IPS-NIHi7 (cell line): ENCODE results near the gene TBC1D14.
"Not testable (repeated sequence)": the region's sequence is repeated elsewhere in the genome, so short reads cannot be mapped to it uniquely, and the experiment has no call there.

Experiments
- DNase-seq: peaks from one replicate; pipeline ENCODE4 v3.0.0; 2012; ENCODE audit warnings: mixed read lengths; ENCODE audit errors: extremely low spot score

Gene TBC1D14

DNA sequence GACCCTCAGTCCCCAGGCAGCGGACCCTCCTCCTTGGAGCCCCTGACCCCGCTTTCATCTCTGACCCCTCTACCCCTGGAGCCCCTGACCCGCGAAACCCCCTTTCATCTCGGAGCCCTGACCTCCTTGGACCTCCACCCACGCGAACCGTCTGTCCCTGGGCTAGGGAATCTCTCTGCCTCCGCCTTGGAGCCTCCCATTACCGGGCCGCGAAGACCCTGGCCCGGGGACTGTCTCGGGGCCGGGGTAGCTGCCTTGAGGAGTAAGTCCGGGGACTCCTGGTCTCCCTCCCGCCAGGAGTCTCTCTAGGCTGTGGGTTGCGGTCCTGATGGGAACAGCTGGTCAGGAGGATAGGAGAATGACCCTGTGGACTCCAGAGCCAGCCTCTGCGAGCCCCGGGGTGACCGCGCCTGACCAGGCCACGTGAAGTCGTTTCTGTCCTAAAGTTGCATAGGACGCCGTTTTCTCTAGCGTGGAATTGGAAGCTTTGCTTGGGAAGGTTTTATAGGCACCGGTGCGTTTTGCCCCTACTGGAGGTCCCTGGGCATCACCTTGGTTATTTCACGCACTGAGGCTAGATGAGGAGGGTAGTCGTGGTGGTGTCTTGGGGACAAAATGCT lies 824 bp downstream of the TBC1D14 start:
- peak; percentile 38 for DNase-seq

DNA sequence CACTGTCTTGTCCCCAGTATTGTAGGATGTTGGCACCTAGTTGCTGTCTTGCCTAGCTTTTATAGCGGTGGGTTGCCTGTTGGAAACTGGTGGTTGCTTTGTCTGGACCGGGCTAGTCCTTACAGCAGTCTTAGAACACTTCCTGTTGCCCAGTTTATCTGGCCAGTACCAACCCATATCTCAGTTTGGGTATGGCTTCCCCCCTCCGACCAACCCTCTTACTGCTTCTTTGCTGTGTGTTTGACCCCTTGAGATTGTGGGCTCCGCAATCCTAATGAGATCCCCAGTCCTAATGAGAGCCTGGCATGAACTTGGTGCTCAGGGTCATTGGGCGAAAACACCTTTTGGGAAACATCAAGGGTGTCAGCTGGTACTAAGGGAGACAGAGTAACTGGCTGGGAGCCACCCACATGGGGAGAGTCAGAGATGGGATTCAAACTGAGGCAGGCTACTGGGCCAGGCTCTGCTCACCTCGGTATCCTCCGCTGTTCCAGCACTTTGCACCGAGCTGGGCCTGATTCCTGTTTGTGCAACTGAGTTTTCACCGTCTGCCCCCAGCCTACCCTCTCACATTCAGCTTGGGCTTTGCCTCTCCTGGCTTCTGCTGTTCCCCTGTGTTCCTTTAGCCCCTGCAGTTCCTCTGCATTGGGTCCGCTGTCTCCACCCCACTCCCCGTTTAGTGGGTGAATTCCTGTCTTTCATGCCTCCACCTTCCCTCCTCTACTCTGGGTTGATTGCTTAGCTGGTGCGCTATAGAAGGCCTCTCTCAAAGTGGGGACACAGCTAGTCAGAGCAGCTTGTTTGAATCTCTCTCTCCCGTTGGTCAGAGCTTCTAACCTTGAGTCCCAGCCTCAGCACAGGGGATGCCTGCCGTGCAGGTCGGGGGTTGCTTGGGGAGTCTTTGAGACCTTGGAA lies 1.6 kb downstream of the TBC1D14 start:
- DNase-seq = no peak

DNA sequence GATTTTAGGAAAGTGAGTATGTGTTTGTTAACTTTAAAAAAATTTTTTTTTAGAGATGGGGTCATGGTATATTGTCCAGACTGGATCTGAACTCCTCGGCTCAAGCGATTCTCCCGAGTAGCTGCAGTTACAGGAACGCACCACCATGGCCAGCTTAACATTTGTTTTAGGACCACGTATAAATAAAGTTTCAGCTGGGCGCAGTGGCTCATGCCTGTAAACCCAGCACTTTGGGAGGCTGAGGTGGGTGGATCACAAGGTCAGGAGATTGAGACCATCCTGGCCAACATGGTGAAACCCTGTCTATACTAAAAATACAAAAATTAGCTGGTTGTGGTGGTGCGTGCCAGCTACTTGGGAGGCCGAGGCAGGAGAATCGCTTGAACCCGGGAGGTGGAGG lies 2.3 kb downstream of the TBC1D14 start:
- DNase-seq = not testable (repeated sequence)

DNA sequence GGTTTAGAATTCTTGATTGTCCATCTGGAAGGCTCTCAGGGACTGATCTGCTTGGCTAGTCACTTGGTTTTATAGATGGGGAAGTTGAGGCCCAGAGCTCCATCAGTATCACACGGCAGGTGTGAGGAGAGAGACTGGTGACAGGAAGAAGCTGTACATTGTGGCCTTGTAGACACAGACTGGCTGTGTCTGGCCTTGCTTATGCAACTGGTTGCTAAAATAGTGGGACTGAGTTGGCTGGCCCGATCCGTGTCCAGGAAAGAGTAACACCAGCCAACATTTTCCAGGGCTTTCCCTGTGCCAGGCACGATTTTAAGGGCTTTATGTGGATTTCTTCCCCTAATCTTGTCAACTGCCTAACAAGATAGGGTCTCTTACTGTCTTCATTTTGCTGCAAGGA lies 2.8 kb downstream of the TBC1D14 start:
- no peak for DNase-seq

DNA sequence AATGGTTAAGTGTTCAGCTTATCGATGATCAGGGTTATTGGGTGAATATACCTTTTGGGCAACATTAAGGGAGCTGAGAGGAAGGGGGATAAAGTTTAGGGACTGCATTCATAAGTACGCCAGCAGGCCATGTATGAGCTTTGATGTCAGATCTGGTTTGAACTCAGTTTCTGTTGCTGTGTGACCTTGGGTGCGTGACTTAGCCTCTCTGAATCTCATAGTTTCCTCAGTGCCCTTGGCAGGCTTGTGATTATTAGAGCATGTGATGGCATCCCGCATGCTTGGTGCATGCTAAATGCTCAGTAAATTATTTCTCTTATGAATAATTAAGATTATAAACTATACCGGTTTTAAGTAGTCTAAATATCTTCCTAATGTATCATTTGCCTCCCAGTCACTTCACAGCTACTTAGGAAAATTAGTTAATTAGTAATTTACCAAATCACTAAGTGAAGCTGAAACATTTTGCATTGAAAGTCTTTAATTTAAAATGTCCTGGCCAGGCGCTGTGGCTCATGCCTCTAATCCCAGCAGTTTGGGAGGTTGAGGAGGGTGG lies 3.8 kb downstream of the TBC1D14 start:
- no peak for DNase-seq

DNA sequence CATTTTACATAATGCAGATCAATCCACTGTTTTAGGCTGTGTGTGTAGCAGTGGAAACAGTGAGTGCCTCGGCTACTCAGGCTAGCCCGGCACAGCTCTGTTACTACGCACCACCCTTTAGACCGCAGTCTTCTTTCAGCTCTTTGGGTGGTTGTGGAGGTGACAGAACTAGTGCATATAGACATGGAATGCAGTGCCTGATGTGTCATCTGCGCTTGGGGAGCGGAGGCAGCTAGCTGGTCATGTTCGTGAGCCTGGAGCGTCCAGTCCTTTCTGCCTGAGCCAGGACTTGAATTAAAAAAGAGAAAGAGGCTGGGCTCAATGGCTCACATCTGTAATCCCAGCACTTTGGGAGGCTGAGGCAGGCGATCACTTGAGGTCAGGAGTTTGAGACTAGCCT lies 4.8 kb downstream of the TBC1D14 start:
- no peak for DNase-seq

DNA sequence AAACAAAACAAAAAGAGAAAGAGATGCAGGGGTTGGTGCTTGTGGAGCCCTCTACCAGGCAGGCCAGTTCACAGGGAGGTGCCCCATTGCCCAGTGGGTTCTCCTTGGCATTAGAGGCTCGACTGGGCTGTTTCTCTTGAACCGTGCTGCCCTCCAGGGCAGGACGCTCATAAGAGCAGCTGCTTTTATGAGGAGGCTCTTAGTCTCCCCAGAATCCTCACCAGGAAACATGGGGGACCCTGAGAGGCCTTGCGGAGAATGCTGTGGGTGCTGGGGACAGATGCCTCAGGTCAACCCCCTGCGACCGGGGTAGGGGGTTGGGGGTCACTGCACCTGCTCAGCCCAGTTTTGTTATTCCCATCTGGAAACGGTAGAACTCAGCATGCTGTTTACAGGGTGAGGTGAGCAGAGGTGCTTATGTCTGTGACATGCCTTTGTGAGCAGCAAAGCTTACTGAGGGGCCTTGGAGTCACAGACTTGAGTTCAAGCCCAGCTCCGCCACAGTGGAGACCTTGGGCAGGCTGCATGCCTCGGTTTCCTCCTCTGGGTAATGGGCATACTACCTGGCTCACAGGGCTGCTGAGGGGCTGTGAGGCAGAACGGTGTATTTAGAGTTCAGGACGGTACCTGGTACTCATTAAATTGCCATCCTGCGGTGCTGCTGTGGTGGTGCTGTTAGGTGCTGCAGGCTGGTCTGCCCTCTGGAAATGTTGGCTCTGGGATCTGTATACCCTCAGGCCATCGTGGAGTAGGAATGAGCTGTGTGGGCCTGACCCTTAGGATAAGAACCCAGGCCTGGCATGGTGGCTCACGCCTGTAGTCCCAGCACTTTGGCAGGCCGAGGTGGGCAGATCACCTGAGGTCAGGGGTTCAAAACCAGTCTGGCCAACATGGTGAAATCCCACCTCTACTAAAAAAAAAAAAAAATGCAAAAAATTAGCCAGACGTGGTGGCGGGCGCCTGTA lies 5.7 kb downstream of the TBC1D14 start:
- DNase-seq = no peak

DNA sequence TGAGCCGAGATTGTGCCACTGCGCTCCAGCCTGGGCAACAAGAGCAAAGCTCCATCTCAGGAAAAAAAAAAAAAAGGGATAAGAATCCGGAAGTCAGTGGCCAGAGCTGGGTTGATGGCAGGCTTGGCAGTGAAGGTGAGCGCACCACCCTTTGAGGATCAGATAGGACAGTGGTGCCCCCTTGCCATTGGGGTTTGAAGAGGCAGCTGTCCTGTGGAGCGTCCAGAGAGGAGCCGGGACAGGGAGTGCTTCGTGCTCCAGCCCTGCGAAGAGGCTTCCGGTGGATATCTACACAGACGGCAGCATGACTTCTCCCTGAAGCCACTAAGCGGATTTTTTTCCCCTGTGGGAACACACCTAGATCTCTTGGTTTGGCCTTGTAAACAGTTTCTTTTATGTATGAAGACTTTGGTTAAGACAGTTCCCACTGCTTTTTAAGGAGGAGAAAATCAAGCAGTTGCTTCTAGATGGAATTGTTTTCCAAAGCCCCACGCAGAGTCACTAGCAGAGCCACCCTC lies 6.5 kb downstream of the TBC1D14 start:
- no peak for DNase-seq

DNA sequence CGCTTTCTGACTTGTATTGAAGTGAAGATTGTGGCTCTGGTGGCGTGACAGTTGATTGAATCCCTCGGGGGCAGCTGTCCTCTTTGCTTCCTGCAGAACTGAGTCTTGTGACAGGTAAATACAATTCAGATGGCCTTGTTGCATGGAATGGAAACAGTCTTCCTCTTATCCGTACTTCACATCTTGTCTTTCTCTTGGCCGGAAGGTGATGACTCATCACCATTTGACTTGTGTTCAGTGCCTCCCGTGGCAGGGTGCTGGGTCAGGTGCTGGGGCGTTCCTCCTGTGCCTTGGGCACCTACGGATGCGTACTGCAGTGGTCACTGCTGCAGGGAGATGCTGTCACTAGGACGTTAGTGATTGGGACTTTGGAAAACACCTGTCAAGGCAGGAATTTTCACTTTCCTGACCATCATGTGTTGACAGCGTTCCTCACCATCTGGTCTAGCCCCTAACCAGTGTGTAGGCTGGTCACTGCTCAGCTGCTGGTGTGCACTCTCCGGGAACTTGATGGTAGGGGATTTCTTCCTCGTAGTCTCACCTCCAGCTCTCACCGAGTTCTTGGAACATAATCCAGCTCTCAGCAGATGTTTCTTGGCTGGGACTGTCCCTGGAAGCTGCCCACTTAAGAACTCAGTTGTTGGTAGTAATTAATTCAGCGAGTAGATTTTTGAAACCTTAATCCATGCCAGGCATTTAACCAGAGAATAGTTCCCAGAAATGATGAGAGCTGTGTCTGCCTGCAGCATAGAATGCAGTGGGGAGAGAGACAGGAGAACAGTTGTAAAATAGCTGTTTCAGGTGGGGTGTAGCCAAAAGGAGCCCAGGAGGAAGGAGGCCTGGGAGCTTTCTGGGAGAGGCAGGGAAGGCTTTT lies 7.2 kb downstream of the TBC1D14 start:
- DNase-seq = no peak

DNA sequence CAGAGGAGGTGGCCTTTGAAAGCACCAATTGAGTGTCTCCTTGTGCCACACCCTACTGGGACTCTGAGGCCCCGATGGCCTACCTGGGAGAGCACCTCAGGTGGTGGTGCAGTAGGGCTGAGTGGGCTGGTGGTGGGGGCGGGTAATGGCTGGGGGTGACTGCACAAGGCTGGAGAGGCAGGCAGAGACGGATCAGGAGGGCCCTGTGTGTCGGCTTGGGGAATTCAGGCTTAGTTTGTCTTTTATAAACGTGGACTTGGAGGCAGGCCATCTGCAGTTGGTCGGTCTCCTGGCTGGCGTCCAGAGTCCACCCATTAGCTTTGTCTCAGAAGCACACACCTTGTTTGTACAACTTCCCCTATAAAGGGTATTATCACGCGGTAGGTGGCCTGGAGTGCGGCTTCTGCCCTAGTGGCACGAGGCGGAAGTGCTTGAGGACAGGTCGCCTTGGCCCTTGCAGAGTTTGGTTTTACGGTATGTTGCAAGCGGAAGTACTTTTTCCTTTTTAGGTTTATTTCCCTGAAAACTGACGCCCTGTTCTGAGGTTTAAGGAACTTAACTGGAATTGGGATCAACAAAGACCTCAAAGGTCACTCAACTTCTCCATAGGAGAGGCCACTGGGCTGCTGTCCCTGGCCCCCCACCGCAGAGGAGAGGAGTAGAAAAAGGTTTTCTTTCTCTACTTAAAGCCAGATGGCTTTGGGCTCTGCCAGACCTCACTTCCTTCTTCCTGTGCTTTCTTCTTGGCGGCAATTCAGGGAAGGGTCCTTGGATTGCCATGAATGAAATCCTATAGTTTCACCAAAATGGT lies 8.0 kb downstream of the TBC1D14 start:
- DNase-seq = no peak

DNA sequence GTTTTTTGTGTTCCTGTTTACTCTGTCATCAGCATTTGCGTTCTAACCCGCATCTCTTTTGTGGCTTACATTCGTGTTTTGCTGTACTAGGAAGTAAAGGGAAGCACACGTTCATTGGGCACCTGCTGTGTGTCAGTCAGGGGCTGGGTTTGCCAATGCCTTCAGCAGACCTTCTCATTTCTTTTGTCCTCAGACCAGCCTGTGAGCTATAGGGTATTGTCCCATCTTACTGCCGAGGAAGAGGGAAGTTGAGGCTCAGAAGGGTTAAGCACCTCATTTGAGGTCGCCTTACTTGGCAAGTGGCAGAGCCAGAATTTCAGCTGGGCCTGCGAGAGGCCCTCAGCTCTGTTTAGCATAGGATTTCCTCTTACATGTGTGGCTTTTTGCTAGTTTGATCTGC lies 8.7 kb downstream of the TBC1D14 start:
- no peak for DNase-seq

DNA sequence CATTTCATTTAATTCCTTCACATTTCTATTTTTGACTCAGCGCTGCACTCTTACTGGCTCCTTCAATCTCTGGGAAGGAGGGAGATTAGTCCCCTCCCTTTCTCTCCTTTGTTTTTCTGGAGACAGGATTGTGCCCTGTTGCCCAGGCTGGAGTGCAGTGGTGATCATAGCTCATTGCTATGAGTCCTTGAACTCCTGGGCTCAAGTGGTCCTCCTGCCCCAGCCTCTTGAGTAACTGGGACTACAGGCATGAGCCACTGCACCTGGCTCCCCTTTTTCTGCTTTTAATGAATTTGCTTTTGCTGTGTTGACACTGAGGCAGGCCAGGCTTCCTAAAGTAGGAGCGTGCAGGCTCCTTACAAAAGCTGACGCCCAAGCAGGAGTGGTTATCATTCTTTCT lies 10.5 kb downstream of the TBC1D14 start:
- DNase-seq = no peak

DNA sequence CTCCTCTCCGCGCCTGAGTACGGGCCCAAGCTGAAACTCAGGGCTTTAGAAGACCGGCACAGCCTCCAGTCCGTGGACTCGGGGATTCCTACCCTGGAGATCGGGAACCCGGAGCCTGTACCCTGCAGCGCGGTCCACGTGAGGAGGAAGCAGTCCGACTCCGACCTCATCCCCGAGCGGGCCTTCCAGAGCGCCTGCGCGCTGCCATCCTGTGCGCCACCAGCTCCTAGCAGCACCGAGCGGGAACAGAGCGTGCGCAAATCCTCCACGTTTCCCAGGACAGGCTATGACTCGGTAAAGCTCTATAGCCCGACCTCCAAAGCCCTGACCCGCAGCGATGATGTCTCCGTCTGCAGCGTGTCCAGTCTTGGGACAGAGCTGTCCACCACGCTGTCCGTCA lies 13.9 kb downstream of the TBC1D14 start:
- no peak for DNase-seq

DNA sequence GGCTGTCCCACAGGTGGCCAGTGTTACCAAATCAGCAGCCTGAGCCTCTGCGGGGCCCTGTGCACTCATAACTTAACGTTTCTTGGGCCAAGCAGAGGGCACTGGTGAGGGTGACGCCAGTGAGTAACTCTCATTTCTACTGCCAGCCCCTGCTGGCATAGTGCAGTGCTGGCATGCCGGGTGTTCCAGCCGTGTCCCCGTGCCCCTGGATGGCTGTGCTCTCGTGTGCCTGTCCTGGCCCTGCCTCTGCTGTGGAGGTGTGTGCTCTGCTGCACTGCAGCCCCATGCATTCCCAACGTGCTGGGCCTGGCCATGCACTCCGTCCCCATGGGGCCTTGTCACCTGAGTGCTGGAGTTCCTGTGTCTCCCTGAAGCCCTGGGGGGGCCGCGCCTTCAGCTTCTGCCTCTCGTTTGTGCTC lies 14.7 kb downstream of the TBC1D14 start:
- DNase-seq = no peak

DNA sequence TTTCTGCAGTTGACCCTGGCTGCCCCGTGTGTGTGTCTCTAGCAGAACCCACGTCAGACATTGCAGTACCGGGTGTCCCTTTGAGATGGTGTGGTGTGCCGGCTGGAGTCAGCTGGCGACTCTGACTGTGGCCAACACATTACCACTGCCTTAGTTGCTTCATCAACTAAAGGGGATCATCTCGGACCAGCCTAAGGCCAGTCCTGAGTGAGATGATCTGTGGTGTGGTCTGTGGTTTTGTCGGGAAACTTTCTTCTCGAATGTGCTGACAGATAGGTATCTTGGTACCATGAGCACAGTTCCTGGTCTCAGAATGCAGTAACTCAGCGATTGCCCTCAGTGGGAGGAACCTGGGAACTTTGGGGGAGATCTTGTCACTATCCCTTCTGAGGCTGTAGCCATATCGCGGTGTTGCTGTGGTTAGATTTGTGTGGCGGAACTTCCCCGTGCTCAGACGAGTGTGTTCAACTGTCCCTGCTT lies 15.8 kb downstream of the TBC1D14 start:
- DNase-seq = no peak

DNA sequence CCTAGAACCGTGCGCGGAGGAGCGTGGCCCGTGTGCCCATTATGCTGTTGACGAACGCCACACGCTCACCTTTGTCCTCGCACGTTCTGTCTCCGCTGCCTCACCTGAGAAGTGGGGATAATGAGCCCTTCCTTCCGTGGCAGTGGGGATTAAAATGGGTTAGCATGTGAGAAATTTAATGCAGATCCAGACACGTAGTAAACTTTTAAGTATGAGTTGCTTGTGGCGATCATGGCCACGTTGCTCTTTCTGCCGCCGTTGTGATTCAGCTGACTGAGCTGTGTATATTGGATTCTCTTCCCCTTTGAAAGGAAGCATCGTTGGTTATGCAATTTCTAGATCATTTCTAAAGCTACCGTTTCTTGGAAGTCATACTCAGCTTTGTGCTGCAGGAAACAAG lies 16.5 kb downstream of the TBC1D14 start:
- DNase-seq = no peak

DNA sequence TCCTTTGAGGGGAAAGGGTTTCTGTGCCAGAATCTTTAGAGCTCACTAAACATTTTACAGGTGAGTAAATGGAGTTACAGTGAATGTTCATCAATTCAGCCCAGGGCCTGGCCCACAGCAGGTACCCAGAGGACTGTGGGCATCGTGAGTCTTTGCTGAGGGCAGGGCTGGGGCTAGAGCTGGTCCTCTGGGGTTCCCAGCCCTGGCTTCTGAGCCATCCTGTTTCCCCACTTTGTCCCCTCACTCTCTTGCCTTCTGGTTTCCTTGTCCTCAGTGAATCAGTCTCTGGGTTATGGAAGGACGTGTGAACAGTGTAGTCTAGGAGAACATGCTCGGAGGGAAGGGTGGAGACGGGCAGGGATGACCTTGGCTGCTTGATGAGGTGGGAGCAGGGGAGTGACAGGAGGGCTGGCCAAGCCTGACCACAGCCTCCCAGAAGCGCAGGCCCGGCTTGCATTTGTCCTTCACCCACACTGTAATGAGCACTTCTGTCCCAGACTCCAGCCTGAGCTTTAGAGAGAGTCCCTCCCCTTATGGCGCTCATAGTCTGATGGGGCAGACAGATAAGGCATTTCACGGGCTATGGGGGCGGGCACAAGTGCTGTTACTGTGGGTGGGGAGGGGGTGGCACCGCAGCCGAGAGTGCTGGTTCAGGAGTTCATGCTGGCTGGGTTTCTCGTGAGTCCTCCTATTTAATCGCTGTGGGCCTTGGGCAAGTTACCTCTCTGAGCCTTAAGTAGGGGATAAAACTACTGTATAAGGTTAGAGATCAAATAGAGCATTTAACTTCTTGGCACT lies 17.3 kb downstream of the TBC1D14 start:
- DNase-seq = no peak

DNA sequence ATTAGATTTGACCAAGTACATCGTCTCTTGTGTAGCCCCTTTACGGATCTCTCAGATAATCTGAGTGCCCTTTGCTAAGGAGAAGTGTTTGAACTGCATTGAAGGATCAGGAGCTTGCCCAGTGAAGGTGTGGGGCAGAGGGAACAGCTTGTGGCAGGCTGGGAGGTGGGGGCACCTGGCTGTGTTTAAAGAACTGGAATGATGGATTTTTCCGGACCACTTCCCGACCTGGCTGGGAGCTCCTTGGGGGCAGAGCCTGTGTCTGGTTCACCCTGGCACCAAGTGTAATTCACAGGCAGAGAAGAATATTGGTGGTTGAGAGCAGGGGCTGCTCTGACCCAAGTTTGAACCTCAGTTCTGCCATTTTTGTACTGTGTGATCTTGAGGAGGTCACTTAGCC lies 18.5 kb downstream of the TBC1D14 start:
- DNase-seq = no peak

DNA sequence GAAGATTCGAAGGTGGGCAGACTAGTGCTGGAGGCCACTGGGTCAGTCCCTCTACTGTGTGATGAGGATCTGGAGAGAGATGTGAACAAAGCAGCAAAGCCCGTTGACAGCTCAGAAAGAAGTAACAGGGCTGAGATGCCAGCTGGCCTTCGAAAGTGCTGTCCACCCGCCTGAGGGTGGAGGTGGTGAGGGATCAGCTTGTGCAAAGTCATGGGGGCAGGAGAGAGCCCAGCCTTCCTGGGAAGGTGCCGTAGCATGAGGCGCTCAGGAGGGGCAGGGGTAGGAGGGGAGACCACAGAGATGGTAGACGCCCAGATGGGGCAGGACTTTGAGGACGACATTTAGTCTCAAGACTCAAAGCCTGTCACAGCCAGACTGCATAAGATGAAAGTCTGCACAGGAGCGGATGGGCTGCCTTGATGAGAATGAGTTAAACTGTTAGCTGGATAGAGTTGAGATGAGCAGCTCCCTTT lies 19.7 kb downstream of the TBC1D14 start:
- no peak for DNase-seq
